Muscle of arm (tissue), 12 donors: ENCODE results near the gene CD4. TPM values are rescaled to one million over a fixed set of nuclear protein-coding genes. Genes with fewer than 3 reads are reported as not detected.

ENCODE experiments used
- DNase-seq: peaks from one replicate; pipeline ENCODE4 v3.0.0-alpha.2; 2013
- polyA plus RNA-seq, 12 donors: library from polyadenylated mRNA; unstranded; fragments of 120-200 nt; gene quantifications; one replicate each; pipeline ENCODE4 v1.2.1, GENCODE V29; 2013; ENCODE audit not compliant: insufficient read length in 12 of 12

CD4 gene
- polyA plus RNA-seq, 12 donors: 4.8 to 16.1 (median 6.6) TPM; not detected in 1

- DNase-seq: no peak
These were observed 13.8 kb upstream of the CD4 start for GRCh38 chr12:6775185-6776174.

DNA sequence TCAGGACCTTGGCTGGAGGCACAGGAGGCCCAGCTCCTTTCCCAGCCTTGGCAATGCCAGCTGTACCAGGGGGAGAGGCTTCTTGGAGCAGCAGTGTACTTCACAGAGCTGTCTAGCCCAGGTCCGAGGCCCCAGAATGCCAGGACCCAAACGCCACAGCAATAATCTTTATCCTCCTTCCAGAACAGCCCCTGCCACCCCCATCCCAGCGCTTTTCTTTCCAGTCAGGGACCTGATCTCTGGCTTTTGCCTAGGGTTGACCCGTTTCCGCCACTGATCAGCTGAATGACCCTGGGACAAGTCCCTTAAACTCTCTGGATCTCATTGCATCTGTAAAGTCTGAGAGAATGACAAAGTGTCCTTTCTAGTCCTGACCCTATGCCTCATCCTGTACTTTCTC lies 11.9 kb upstream of the CD4 start:
- DNase-seq: no peak

GRCh38 chr12:6778217-6778573 lies 11.1 kb upstream of the CD4 start:
- no peak for DNase-seq

DNA sequence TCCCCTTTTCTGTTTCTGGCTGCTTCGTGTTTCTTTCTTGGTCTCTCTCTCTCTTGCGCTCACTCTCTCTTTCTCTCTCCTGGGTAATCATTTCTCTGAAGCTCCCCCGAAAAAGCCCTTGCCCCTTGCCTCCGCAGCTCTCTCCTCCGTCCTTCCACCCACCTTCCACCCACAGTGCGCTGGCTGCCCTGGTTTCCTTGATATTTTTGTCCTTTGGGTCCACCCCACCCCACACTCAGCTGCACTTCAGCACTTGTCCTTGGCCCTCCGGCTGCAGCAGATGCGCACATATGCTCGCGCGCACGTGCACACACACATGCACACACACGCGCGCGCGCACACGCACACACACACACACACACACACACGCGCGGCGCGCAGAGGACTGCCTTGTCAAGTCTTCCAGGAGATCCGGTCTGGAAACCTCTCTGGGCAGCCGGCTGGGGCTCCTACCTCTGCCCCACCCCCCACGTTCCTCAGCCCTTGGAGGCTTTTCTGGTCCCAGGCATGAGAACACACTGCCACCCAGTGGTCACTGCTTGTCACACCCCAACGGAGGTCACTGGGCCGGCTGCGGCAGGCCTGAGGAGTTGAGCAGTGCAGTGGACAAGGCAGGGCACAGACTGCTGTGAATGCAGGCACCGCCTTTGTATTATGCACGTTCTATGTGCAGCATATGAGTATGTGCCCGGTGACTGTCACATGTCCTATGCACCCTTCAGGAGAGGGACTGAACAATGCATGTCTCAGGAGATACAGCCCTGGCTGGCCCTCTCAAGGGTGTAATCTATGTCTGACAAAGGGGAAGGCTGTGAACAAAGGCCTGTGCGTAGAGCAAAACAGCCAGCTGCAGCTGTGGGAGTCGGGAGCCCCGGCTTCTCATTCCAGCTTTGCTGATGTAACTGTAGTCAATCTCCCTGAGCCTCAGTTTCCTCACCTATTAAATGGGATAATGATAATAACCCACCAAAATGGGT lies 10.5 kb upstream of the CD4 start:
- peak; percentile 96 for DNase-seq

- DNase-seq: no peak
These were observed 9.5 kb upstream of the CD4 start for GRCh38 chr12:6779708-6780432.

GRCh38 chr12:6780573-6780972 lies 8.8 kb upstream of the CD4 start:
- DNase-seq: no peak

- DNase-seq: no peak
These were observed 7.2 kb upstream of the CD4 start for GRCh38 chr12:6782119-6782518.

GRCh38 chr12:6782850-6783566 lies 6.3 kb upstream of the CD4 start:
- no peak for DNase-seq

GRCh38 chr12:6783828-6784227 lies 5.5 kb upstream of the CD4 start:
- no peak for DNase-seq

DNA sequence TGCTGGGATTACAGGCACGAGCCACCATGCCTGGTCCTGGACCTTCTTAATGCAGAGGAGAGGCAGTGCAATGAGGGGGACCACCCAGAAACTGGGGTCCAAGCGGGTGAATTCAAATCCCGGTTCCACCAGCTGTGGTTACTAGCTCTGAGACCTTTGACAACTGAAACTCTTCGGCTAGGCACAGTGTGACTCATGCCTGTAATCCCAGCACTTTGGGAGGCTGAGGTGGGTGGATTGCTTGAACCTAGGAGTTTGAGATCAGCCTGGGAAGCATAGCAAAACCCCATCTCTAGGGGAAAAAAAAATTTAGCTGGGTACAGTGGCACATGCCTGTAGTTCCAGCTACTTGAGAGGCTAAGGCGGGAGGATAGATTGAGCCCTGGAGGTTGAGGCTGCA lies 5.0 kb upstream of the CD4 start:
- DNase-seq: no peak

- DNase-seq: no peak
These were observed 4.6 kb upstream of the CD4 start for GRCh38 chr12:6784761-6785160.

GRCh38 chr12:6786416-6787094 lies 2.8 kb upstream of the CD4 start:
- DNase-seq: no peak

GRCh38 chr12:6787309-6787708 lies 2.0 kb upstream of the CD4 start:
- DNase-seq: no peak

DNA sequence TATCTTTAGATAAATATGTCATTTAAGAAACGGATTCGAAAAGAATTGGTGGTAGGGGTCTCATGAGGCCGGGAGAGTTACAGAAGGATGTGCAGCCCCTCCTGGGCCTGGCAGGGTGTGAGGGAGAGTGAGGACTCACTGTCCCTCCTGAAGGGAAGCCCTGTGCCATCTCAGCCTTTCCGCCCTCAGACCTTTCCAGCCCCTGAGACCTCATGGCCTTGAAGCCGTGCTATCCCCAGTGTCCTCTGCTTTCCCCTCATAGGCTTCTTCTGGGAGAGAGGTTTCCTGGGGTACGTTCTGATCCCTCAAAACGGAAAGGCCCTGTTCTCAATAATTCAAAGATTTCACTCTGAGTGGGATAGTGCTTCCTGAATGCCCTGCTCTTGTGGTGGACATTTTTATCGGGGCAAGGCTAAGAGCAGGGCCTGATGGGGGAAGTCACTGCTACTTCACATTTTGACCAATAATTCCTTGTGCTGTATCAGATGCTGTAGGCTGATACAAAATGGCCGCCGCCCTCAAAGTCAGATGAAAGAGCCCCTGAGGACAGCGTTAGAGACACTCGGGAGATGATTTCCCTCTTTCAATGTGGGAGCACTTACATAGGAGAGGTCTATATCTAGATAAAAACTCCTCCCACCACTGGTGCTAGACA lies 1.3 kb downstream of the CD4 start:
- no peak for DNase-seq

GRCh38 chr12:6791931-6792520 lies 2.7 kb downstream of the CD4 start:
- no peak for DNase-seq

GRCh38 chr12:6792522-6793201 lies 3.3 kb downstream of the CD4 start:
- DNase-seq: no peak

GRCh38 chr12:6795088-6795487 lies 5.8 kb downstream of the CD4 start:
- DNase-seq: no peak

- no peak for DNase-seq
These were observed 7.2 kb downstream of the CD4 start for GRCh38 chr12:6796576-6796975.

DNA sequence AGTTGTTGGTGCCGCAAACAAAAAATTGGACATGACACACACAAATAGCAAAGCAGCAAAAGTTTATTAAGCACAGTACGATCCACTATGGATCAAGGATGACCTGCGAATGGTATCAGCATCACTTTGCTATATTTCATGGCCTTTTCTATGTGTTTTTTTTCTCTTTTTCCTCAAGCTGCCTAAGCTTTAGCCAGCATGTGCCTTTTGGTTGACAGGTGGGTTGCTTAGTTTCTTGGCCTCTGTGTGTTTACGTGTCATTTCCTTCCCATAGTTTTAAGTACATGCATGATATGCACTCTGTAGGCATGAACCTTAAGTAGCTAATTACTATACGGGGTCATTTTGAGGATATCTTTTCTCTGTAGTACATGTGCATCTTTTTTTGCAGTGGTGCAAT lies 9.8 kb downstream of the CD4 start:
- DNase-seq: no peak
